ENCODE data around the gene GPR137C. TPM values are rescaled to one million over a fixed set of nuclear protein-coding genes. Genes with fewer than 3 reads are reported as not detected.

GPR137C gene
- polyA plus RNA-seq, 1 donor from 2014 or later = 118 TPM

DNA sequence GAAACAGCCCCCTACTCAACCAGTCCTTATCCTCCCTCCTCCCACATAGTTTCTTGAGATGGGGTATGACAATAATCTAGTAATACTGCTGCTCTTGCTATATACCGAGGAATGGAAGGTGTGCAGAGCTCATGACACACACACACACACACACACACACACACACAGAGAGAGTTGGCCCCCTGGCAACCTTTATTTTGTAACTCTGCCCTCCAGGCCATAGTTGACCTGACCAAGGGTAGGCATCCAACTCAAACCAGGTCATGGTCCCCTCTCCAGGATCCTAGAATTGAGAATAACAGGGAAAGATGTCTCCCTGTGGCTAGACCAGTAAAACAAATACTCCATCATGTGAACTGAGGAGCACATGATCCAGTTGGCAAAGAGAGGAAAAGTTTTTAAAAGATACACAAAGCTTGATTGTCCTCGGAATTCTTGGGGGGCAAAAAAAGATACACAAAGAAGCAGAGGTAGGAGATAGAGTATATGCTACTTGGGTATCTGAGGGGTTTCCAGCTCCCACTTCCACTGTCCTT lies 131.4 kb downstream of the GPR137C start:
- Histone ChIP-seq H4K20me1 (ENCODE audit: insufficient read depth) (no peaks in the 10 kb centered on the region), H3K27me3 (ENCODE audit: insufficient read depth, low read depth, low read length) (no peaks in the 10 kb centered on the region), H3K4me3 (ENCODE audit: low read length) (no peak overlapping the region), H3K79me2 (replicated peaks; ENCODE audit: insufficient read depth, low read length) (peaks cover 21% of the 10 kb centered on the region), H3F3A (ENCODE audit: insufficient read depth, low read length, poor library complexity, severe bottlenecking) (no peaks in the 10 kb centered on the region), H2AFZ (ENCODE audit: low read depth, low read length) (no peak overlapping the region), H3K36me3 (ENCODE audit: insufficient read depth, low read length) (no peaks in the 10 kb centered on the region), H3K4me2 (ENCODE audit: low read length) (no peak overlapping the region), H3K9ac (ENCODE audit: low read length) (no peak overlapping the region), H3K9me2 (ENCODE audit: insufficient read depth, low read length) (no peaks in the 10 kb centered on the region), H3K27ac (ENCODE audit: low read length) (no peak overlapping the region), H3K9me3 (ENCODE audit: low read length) (no peaks in the 10 kb centered on the region)
- TF ChIP-seq, protein P1, sequence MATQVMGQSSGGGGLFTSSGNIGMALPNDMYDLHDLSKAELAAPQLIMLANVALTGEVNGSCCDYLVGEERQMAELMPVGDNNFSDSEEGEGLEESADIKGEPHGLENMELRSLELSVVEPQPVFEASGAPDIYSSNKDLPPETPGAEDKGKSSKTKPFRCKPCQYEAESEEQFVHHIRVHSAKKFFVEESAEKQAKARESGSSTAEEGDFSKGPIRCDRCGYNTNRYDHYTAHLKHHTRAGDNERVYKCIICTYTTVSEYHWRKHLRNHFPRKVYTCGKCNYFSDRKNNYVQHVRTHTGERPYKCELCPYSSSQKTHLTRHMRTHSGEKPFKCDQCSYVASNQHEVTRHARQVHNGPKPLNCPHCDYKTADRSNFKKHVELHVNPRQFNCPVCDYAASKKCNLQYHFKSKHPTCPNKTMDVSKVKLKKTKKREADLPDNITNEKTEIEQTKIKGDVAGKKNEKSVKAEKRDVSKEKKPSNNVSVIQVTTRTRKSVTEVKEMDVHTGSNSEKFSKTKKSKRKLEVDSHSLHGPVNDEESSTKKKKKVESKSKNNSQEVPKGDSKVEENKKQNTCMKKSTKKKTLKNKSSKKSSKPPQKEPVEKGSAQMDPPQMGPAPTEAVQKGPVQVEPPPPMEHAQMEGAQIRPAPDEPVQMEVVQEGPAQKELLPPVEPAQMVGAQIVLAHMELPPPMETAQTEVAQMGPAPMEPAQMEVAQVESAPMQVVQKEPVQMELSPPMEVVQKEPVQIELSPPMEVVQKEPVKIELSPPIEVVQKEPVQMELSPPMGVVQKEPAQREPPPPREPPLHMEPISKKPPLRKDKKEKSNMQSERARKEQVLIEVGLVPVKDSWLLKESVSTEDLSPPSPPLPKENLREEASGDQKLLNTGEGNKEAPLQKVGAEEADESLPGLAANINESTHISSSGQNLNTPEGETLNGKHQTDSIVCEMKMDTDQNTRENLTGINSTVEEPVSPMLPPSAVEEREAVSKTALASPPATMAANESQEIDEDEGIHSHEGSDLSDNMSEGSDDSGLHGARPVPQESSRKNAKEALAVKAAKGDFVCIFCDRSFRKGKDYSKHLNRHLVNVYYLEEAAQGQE (IDR thresholded peaks at IDR 0.05; ENCODE audit: borderline replicate concordance) = no peak
- TF ChIP-seq POLR2AphosphoS5 (IDR thresholded peaks at IDR 0.05) = no peak
- TF ChIP-seq RAD21 (conservative IDR thresholded peaks at IDR 0.05) = no peak
- TF ChIP-seq, protein P2, sequence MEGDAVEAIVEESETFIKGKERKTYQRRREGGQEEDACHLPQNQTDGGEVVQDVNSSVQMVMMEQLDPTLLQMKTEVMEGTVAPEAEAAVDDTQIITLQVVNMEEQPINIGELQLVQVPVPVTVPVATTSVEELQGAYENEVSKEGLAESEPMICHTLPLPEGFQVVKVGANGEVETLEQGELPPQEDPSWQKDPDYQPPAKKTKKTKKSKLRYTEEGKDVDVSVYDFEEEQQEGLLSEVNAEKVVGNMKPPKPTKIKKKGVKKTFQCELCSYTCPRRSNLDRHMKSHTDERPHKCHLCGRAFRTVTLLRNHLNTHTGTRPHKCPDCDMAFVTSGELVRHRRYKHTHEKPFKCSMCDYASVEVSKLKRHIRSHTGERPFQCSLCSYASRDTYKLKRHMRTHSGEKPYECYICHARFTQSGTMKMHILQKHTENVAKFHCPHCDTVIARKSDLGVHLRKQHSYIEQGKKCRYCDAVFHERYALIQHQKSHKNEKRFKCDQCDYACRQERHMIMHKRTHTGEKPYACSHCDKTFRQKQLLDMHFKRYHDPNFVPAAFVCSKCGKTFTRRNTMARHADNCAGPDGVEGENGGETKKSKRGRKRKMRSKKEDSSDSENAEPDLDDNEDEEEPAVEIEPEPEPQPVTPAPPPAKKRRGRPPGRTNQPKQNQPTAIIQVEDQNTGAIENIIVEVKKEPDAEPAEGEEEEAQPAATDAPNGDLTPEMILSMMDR (IDR thresholded peaks at IDR 0.05; ENCODE audit: poor library complexity, severe bottlenecking) = no peak
- TF ChIP-seq EZH2 (IDR thresholded peaks at IDR 0.05; ENCODE audit: borderline replicate concordance, insufficient read depth, low read length, poor library complexity, severe bottlenecking) = no peak
- TF ChIP-seq EP300 (conservative IDR thresholded peaks at IDR 0.05; ENCODE audit: poor library complexity, severe bottlenecking) = no peak
- no peak for TF ChIP-seq SMC3 (conservative IDR thresholded peaks at IDR 0.05; ENCODE audit: poor library complexity)
- TF ChIP-seq MXI1 (conservative IDR thresholded peaks at IDR 0.05; ENCODE audit: poor library complexity, severe bottlenecking) = no peak
- TF ChIP-seq TAF1 (IDR thresholded peaks at IDR 0.05; ENCODE audit: low read depth) = no peak

DNA sequence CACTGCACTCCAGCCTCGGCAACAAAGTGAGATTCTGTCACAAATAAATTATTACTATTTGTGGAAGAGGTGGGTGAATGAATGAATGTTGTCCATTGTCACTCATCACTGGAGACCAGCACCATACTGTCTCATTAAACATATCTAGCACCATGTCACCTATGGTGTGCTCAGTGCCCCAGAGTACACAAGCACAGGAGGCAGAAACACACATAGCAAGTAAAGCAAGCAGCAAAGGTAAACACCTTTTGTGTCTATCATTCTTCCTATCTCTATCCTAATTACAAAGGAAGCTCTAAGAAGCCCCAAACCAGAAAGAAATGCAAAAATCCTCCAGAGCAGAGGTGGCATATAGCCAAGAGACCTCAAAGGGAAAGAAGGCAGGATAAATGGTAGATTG lies 133.5 kb downstream of the GPR137C start:
- Histone ChIP-seq H2AFZ (ENCODE audit: low read depth, low read length) (no peak overlapping the region), H4K20me1 (ENCODE audit: insufficient read depth) (no peaks in the 10 kb centered on the region), H3K36me3 (ENCODE audit: insufficient read depth, low read length) (no peaks in the 10 kb centered on the region), H3K4me3 (ENCODE audit: low read length) (no peak overlapping the region), H3K79me2 (replicated peaks; ENCODE audit: insufficient read depth, low read length) (peaks cover 39% of the 10 kb centered on the region), H3K9me2 (ENCODE audit: insufficient read depth, low read length) (no peaks in the 10 kb centered on the region), H3K27ac (ENCODE audit: low read length) (no peak overlapping the region), H3K4me2 (ENCODE audit: low read length) (no peak overlapping the region), H3K27me3 (ENCODE audit: insufficient read depth, low read depth, low read length) (no peaks in the 10 kb centered on the region), H3F3A (ENCODE audit: insufficient read depth, low read length, poor library complexity, severe bottlenecking) (no peaks in the 10 kb centered on the region), H3K9ac (ENCODE audit: low read length) (no peak overlapping the region), H3K9me3 (ENCODE audit: low read length) (no peaks in the 10 kb centered on the region)
- TF ChIP-seq, protein P2 (IDR thresholded peaks at IDR 0.05; ENCODE audit: poor library complexity, severe bottlenecking) = no peak
- TF ChIP-seq TAF1 (IDR thresholded peaks at IDR 0.05; ENCODE audit: low read depth) (no peak), POLR2AphosphoS5 (IDR thresholded peaks at IDR 0.05) (no peak), MXI1 (conservative IDR thresholded peaks at IDR 0.05; ENCODE audit: poor library complexity, severe bottlenecking) (no peak), SMC3 (conservative IDR thresholded peaks at IDR 0.05; ENCODE audit: poor library complexity) (no peak)
- TF ChIP-seq, protein P1 (IDR thresholded peaks at IDR 0.05; ENCODE audit: borderline replicate concordance) = no peak

Data from neural cell (in vitro differentiated cells).